Mesenchymal stem cell (in vitro differentiated cells and primary cell): ENCODE results near the gene IGIP.

Experiments used
- DNase-seq: peaks from one replicate; pipeline ENCODE4 v3.0.0-alpha.2; 2013
- H2AFZ ChIP-seq: one replicate; pipeline ENCODE4 v1.6.1; 2013; ENCODE audit warnings: low read depth, mild to moderate bottlenecking, control low read depth, inconsistent platforms, low read length, moderate library complexity
- H2AK5ac ChIP-seq: 2 replicates; pipeline ENCODE4 v1.6.1; 2013; ENCODE audit warnings: low read length, moderate library complexity, mild to moderate bottlenecking, inconsistent platforms; ENCODE audit not compliant: severe bottlenecking
- H2BK120ac ChIP-seq: one replicate; pipeline ENCODE4 v1.6.1; 2013; ENCODE audit warnings: low read depth, mild to moderate bottlenecking, inconsistent platforms, low read length, moderate library complexity
- H2BK12ac ChIP-seq, 2 experiments: one replicate each; pipeline ENCODE4 v1.6.1; 2013; ENCODE audit warnings: inconsistent platforms in 2 of 2, low read length in 2 of 2, mild to moderate bottlenecking in 2 of 2, moderate library complexity in 2 of 2, control low read depth in 1 of 2
- H2BK15ac ChIP-seq: one replicate; pipeline ENCODE4 v1.6.1; 2013; ENCODE audit warnings: mild to moderate bottlenecking, low read depth, inconsistent platforms; ENCODE audit not compliant: poor library complexity, severe bottlenecking
- H2BK5ac ChIP-seq: 2 replicates; pipeline ENCODE4 v1.6.1; 2013; ENCODE audit warnings: low read depth, mild to moderate bottlenecking, low read length, control low read depth, inconsistent platforms; ENCODE audit not compliant: poor library complexity, severe bottlenecking
- H3K14ac ChIP-seq, 2 experiments: one replicate each; pipeline ENCODE4 v1.6.1; 2013; ENCODE audit warnings: inconsistent platforms in 2 of 2, low read length in 2 of 2, control low read depth in 1 of 2, mild to moderate bottlenecking in 1 of 2, moderate library complexity in 1 of 2
- H3K18ac ChIP-seq, 2 experiments: one replicate each; pipeline ENCODE4 v1.6.1; 2013; ENCODE audit warnings: inconsistent platforms in 2 of 2, low read length in 2 of 2, control low read depth in 1 of 2, low read depth in 1 of 2, mild to moderate bottlenecking in 1 of 2
- H3K23ac ChIP-seq, 2 experiments: one replicate each; pipeline ENCODE4 v1.6.1; 2013; ENCODE audit warnings: inconsistent platforms in 2 of 2, low read length in 2 of 2, mild to moderate bottlenecking in 2 of 2, moderate library complexity in 2 of 2, control low read depth in 1 of 2
- H3K27ac ChIP-seq: 2 replicates; pipeline ENCODE4 v1.5.1; 2013; ENCODE audit warnings: mild to moderate bottlenecking, moderate library complexity, low read length, control low read depth, inconsistent platforms; ENCODE audit not compliant: poor library complexity, severe bottlenecking
- H3K27me3 ChIP-seq, 2 experiments: 2 replicates each; pipeline versions ENCODE4 v1.6.1 to v1.7.0; 2013; ENCODE audit warnings: low read length in 2 of 2, mild to moderate bottlenecking in 2 of 2, moderate library complexity in 2 of 2, control low read depth in 1 of 2, inconsistent platforms in 1 of 2; ENCODE audit not compliant: control insufficient read depth in 1 of 2, insufficient read depth in 1 of 2
- H3K36me3 ChIP-seq, 2 experiments: 2 replicates each; pipeline versions ENCODE4 v1.6.1 to v1.7.0; 2013; ENCODE audit warnings: low read length in 2 of 2, control low read depth in 1 of 2, inconsistent platforms in 1 of 2, low read depth in 1 of 2, mild to moderate bottlenecking in 1 of 2; ENCODE audit not compliant: insufficient read depth in 2 of 2, control insufficient read depth in 1 of 2
- H3K4ac ChIP-seq, 2 experiments: one replicate each; pipeline ENCODE4 v1.6.1; 2013; ENCODE audit warnings: inconsistent platforms in 2 of 2, low read length in 2 of 2, mild to moderate bottlenecking in 2 of 2, moderate library complexity in 2 of 2, control low read depth in 1 of 2, low read depth in 1 of 2
- H3K4me1 ChIP-seq: 2 replicates; pipeline ENCODE4 v1.6.1; 2013; ENCODE audit warnings: low read depth, low read length, control low read depth; ENCODE audit not compliant: control insufficient read depth, insufficient read depth
- H3K4me2 ChIP-seq: 2 replicates; pipeline ENCODE4 v1.6.1; 2013; ENCODE audit warnings: low read length, mild to moderate bottlenecking, inconsistent platforms; ENCODE audit not compliant: poor library complexity, severe bottlenecking
- H3K4me3 ChIP-seq, 2 experiments: 2 replicates each; pipeline versions ENCODE4 v1.5.1 to v1.7.0; 2013; ENCODE audit warnings: low read length in 2 of 2, mild to moderate bottlenecking in 2 of 2, control low read depth in 1 of 2, low read depth in 1 of 2; ENCODE audit not compliant: insufficient read depth in 1 of 2
- H3K79me1 ChIP-seq: replicated peaks from 2 replicates; pipeline ENCODE4 v1.6.1; 2013; ENCODE audit warnings: mild to moderate bottlenecking, control low read depth, low read length, inconsistent platforms; ENCODE audit not compliant: poor library complexity, severe bottlenecking
- H3K9ac ChIP-seq: 2 replicates; pipeline ENCODE4 v1.7.0; 2013; ENCODE audit warnings: mild to moderate bottlenecking, low read length, moderate library complexity
- H3K9me3 ChIP-seq: 2 replicates; pipeline ENCODE4 v1.7.0; 2013; ENCODE audit warnings: mild to moderate bottlenecking, low read length; ENCODE audit not compliant: control insufficient read depth
- H4K8ac ChIP-seq: one replicate; pipeline ENCODE4 v1.6.1; 2013; ENCODE audit warnings: inconsistent platforms, mild to moderate bottlenecking, low read length, moderate library complexity
- H4K91ac ChIP-seq: one replicate; pipeline ENCODE4 v1.6.1; 2013; ENCODE audit warnings: mild to moderate bottlenecking, low read length, inconsistent platforms
- WGBS: methylation state at CpG from one replicate; pipeline ENCODE4 v1.1.7; 2013; ENCODE audit warnings: mixed read lengths; 5-methylcytosine and 5-hydroxymethylcytosine counted together

IGIP gene

DNA sequence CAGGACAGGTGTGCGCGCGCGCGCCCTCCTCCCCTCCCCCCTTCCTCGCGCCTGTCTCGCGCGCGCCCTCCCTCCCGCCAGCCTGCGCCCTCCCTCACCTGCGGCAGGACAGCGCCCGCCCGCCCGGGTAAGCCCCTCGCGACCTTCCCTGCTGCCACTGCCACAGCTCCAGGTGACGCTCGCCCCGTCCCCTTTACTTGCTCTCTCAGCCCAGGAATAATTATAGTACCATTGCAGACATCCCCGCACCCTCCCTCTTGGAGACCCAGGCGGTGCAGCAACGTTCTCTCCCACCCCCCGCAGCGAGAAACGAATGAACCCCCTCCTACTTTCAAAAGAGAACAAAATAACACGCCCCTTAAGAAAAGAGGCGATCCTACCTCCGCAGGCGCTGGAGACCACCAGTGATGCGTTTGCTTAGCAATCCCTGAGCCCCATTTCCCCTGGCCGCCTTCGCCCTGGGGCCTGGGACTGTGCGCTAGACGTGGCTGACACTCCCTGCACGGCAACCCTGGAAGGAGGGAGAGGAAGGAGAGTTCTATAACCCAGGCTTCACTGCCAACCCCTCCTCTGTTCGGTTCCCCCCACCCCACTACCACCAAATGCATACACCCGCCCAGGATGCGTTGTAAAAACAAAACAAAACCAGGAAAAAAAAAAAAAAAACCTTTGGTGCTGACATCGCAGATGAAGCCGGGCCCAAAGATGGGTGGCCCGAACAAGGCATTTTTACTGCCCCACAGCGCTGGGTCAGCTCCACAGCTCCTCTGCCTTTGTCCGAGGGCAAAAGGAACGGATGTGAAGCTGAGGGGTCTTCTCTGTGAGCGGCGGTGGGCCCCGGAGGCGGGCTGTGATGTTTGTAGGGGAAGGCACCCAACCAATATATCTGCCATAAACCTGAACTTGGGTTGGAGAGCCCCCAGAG lies 17.4 kb upstream of the IGIP start:
- Histone ChIP-seq H3K14ac (peak overlapping the region in 1 of 2 experiments; percentile 49), H2AK5ac (no peak overlapping the region), H2BK120ac (peak overlapping the region; percentile 83), H3K23ac (no peak overlapping the region), H2BK5ac (no peak overlapping the region), H3K9me3 (no peaks in the 10 kb centered on the region), H3K36me3 (no peaks in the 10 kb centered on the region), H3K4ac (peak overlapping the region in 1 of 2 experiments; percentile 1), H2AFZ (no peak overlapping the region), H3K4me1 (peaks cover 26% of the 10 kb centered on the region), H3K27me3 (peaks cover 0 to 50% of the 10 kb centered on the region in 2 experiments), H3K79me1 (peaks cover 27% of the 10 kb centered on the region), H3K9ac (peak overlapping the region; percentile 98), H3K27ac (no peak overlapping the region), H2BK12ac (no peak overlapping the region), H2BK15ac (no peak overlapping the region), H4K91ac (peak overlapping the region; percentile 21), H4K8ac (no peak overlapping the region), H3K18ac (peak overlapping the region; percentile 60 to 99), H3K4me3 (peak overlapping the region; percentile 87 to 93), H3K4me2 (peak overlapping the region; percentile 81)
- under 1% methylated on average over 46 of the region's 52 CpGs for WGBS
- no peak for DNase-seq

DNA sequence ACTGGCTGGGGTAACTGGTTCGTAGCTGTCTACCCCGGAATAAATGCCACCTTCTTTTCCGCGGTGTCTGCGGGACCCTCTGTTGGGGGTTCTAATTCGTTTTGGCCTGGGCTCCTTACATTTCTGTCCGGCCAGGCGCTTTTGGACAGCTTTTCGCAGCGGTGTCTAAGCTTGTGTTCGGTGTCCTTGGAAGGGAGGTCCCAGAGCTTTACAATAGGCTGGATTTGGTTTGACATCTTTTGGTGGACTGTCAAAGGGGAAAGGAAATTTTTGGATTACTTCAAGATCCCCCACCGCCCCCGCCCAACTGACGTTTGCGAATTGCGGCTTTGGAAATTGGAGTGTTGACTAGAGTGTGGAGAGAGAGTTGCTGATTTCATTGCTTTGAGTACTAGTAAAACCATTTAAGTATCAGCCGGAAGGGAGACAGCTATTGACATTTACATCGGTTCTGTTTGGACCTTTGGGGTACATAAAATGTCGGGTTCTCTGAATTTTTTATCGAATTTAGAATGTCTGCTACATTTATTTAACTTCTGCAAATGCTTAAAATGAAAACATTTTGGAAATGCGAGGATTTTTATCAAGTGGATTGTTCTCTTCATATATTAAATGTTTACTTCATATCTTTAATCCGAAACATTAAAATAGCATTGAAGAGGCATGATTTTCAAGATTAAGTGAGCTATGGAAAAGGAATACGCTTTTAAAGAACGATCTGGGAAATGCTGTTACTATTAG lies 16.5 kb upstream of the IGIP start:
- Histone ChIP-seq H3K4me1 (peaks cover 28% of the 10 kb centered on the region), H3K27ac (no peak overlapping the region), H2AK5ac (no peak overlapping the region), H3K14ac (no peak overlapping the region), H2BK15ac (no peak overlapping the region), H3K23ac (no peak overlapping the region), H3K27me3 (peaks cover 0 to 46% of the 10 kb centered on the region in 2 experiments), H3K4me2 (peak overlapping the region; percentile 81), H2BK120ac (no peak overlapping the region), H2BK12ac (no peak overlapping the region), H4K8ac (no peak overlapping the region), H3K9ac (peak overlapping the region; percentile 98), H3K4me3 (peak overlapping the region in 1 of 2 experiments; percentile 93), H4K91ac (no peak overlapping the region), H3K18ac (no peak overlapping the region), H3K9me3 (no peaks in the 10 kb centered on the region), H3K36me3 (no peaks in the 10 kb centered on the region), H3K4ac (no peak overlapping the region), H2BK5ac (no peak overlapping the region), H3K79me1 (peaks cover 29% of the 10 kb centered on the region), H2AFZ (no peak overlapping the region)
- 8% methylated on average over 21 of the region's 24 CpGs for WGBS
- peak; percentile 53 for DNase-seq

DNA sequence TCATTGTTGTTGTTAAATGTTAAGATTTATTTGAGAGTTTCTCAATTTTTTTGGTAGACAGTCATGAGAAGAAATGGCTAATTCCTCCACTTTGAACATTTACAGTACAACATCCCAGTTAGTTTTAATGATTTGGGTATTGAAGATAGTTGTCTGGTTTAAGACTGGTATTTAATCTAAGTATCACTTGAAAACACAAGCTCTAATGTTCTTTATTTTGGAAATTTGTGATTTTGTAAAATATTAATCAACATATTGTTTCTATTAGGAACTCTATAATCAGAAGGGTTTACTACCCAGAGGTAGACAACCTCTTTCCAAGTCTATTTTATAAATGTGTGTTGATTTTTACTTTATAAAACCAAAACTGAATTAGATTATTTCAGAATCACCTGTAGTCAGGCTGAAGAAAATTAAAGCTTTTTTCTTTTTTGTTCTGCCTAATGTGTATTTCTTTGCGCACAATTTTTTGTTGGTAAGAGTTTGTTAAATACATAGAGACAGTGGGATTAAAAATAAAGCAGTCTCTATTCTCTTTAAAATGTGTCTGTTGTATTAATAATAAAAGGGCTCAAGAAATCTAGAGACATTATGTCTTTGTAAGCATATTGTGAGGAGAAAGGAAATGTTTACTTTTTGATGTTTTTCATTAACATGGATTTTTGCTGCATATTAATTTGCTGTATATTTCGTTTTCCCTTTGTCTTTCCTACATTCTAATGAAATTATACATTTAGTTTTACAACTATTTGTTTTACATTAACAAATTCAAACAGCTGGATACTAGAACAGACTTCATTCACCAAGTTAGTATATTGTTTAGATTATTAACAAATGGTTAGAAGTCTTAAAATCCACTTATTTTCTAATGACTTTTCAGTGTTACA lies 15.7 kb upstream of the IGIP start:
- Histone ChIP-seq H3K9me3 (no peaks in the 10 kb centered on the region), H2BK120ac (no peak overlapping the region), H2AK5ac (no peak overlapping the region), H2AFZ (no peak overlapping the region), H2BK5ac (no peak overlapping the region), H4K91ac (no peak overlapping the region), H2BK12ac (no peak overlapping the region), H3K4me1 (peaks cover 31% of the 10 kb centered on the region), H3K36me3 (no peaks in the 10 kb centered on the region), H3K4me3 (peak overlapping the region in 1 of 2 experiments; percentile 93), H3K27ac (no peak overlapping the region), H4K8ac (no peak overlapping the region), H3K27me3 (peaks cover 0 to 39% of the 10 kb centered on the region in 2 experiments), H3K23ac (no peak overlapping the region), H3K18ac (no peak overlapping the region), H3K4ac (no peak overlapping the region), H3K79me1 (peaks cover 29% of the 10 kb centered on the region), H2BK15ac (no peak overlapping the region), H3K4me2 (no peak overlapping the region), H3K9ac (peak overlapping the region; percentile 98), H3K14ac (no peak overlapping the region)
- no CpG with 5 or more reads among the region's 2 CpGs for WGBS
- DNase-seq = peak; percentile 47
